Measurements from ENCODE around the gene DCBLD2.

DNA sequence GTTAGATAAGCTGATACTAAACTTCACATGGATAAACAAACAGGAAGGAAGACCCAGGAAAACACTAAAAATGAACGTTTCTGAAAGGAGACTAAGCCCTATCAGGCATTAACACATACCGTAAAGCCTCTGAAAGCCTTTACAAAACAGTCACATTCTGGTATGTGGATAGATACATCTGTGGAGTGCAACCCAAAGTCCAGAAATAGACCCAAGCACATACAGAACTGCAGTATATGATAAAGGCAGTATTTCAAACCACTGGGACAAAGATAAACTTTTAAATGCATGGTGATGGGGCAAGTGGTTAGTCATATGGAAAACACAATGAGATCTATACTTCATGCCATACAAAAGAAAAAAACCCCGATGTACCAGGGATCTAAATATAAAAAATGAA is 26.0 kb downstream of the DCBLD2 start:
- TF ChIP-seq, protein P1, sequence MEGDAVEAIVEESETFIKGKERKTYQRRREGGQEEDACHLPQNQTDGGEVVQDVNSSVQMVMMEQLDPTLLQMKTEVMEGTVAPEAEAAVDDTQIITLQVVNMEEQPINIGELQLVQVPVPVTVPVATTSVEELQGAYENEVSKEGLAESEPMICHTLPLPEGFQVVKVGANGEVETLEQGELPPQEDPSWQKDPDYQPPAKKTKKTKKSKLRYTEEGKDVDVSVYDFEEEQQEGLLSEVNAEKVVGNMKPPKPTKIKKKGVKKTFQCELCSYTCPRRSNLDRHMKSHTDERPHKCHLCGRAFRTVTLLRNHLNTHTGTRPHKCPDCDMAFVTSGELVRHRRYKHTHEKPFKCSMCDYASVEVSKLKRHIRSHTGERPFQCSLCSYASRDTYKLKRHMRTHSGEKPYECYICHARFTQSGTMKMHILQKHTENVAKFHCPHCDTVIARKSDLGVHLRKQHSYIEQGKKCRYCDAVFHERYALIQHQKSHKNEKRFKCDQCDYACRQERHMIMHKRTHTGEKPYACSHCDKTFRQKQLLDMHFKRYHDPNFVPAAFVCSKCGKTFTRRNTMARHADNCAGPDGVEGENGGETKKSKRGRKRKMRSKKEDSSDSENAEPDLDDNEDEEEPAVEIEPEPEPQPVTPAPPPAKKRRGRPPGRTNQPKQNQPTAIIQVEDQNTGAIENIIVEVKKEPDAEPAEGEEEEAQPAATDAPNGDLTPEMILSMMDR (IDR thresholded peaks at IDR 0.05; ENCODE audit: low read depth, low read length): no peak
- TF ChIP-seq EZH2phosphoT487 (IDR thresholded peaks at IDR 0.05; ENCODE audit: low read depth): no peak

Data from OCI-LY3 (cell line).